Panc1 (cell line): Measurements from ENCODE around the gene STAT4. TPM values are rescaled to one million over a fixed set of nuclear protein-coding genes. Genes with fewer than 3 reads are reported as not detected.

Experiments
- ATAC-seq: fragments of 200-7000 bp; cut with Tn5 transposase; 2 replicates; pipeline ENCODE4 v1.9.1; 2020; ENCODE audit warnings: mild to moderate bottlenecking, moderate library complexity
- BruUV-seq: library from RNA; stranded (reverse); fragments of 400-500 nt; replicated peaks from 2 replicates; lab custom pipeline; 2021; lab: Mats Ljungman, UMichigan
- CTCF ChIA-PET: fragments of 300-600 bp; sonication (Branson Sonifier 250); formaldehyde crosslinking; loops from one replicate; lab custom pipeline; 2022; ENCODE audit warnings: antibody characterized with exemption; lab: Charles Lee
- POLR2A ChIA-PET: fragments of 300-600 bp; sonication (Branson Sonifier 250); formaldehyde crosslinking; loops from one replicate; lab custom pipeline; 2022; ENCODE audit warnings: antibody characterized with exemption; lab: Charles Lee
- DNase-seq: peaks from one replicate; pipeline ENCODE4 v3.0.0-alpha.2; 2010; ENCODE audit warnings: low read depth, low spot score
- H3K27ac ChIP-seq: 2 replicates; pipeline ENCODE4 v1.5.1; 2011; ENCODE audit warnings: mild to moderate bottlenecking, low read length, inconsistent platforms
- H3K27me3 ChIP-seq: fragments of 200-500 bp; sonication (Bioruptor generic); 2 replicates; pipeline ENCODE4 v1.6.0; 2014; ENCODE audit warnings: low read length, inconsistent platforms; ENCODE audit not compliant: control insufficient read depth, insufficient read depth
- H3K36me3 ChIP-seq: fragments of 200-500 bp; sonication (Bioruptor generic); 2 replicates; pipeline ENCODE4 v1.5.1; 2014; ENCODE audit warnings: inconsistent platforms, mild to moderate bottlenecking, low read length, moderate library complexity; ENCODE audit not compliant: control insufficient read depth, insufficient read depth
- H3K4me1 ChIP-seq: 2 replicates; pipeline ENCODE4 v1.5.1; 2011; ENCODE audit warnings: inconsistent platforms, mild to moderate bottlenecking, low read length, moderate library complexity; ENCODE audit not compliant: control insufficient read depth, insufficient read depth
- H3K4me3 ChIP-seq, 2 experiments: 2 replicates each; pipeline ENCODE4 v1.5.1; 2011 to 2012; ENCODE audit warnings: low read depth in 2 of 2, low read length in 2 of 2, mild to moderate bottlenecking in 2 of 2, inconsistent platforms in 1 of 2, moderate library complexity in 1 of 2
- H3K9me3 ChIP-seq: fragments of 200-500 bp; sonication (Bioruptor generic); 2 replicates; pipeline ENCODE4 v1.5.1; 2014; ENCODE audit warnings: low read depth, mild to moderate bottlenecking, inconsistent platforms, low read length, moderate library complexity; ENCODE audit not compliant: control insufficient read depth, insufficient read depth
- POLR2AphosphoS5 ChIP-seq: IDR thresholded peaks from 2 replicates; pipeline ENCODE4 v1.6.1; 2012; ENCODE audit warnings: mild to moderate bottlenecking, low read depth, low read length, moderate library complexity
- SIN3A ChIP-seq: IDR thresholded peaks from 2 replicates; pipeline ENCODE4 v1.6.1; 2012; ENCODE audit warnings: low read depth, mild to moderate bottlenecking, low read length, moderate library complexity, borderline replicate concordance; ENCODE audit not compliant: insufficient read depth
- TCF7L2 ChIP-seq: IDR thresholded peaks from 2 replicates; pipeline ENCODE4 v1.6.1; 2011; ENCODE audit warnings: mild to moderate bottlenecking, low read depth, low read length, inconsistent platforms
- in situ Hi-C: cut with HindIII; loops from 2 replicates; pipeline ENCODE4 v1.10.0; 2016; ENCODE audit warnings: low sequenced_read_pairs, low pct_unique_long_range_greater_than_20kb
- intact Hi-C: fragments of 100-400 bp; cut with micrococcal nuclease; formaldehyde crosslinking; loops from one replicate; pipeline ENCODE4 v1.10.0; 2022; ENCODE audit not compliant: unreplicated experiment
- total RNA-seq: library from RNA; stranded (reverse); gene quantifications from one replicate; pipeline ENCODE4 v1.2.1, GENCODE V29; 2021; ENCODE audit not compliant: unreplicated experiment
- TF ChIP-seq, protein P1 (sequence below): fragments of 450-650 bp; IDR thresholded peaks from 2 replicates; pipeline ENCODE4 v1.5.1; 2017; ENCODE audit warnings: mild to moderate bottlenecking
- TF ChIP-seq, protein P2 (sequence below), 2 experiments: IDR thresholded peaks; 2 replicates each; pipeline ENCODE4 v1.6.1; 2011 to 2012; ENCODE audit warnings: low read depth in 2 of 2, control low read depth in 1 of 2, low read length in 1 of 2, mild to moderate bottlenecking in 1 of 2, moderate library complexity in 1 of 2; ENCODE audit not compliant: insufficient read depth in 1 of 2

The STAT4 gene
- total RNA-seq, 1 experiment from 2014 or later = 0.05 TPM

DNA sequence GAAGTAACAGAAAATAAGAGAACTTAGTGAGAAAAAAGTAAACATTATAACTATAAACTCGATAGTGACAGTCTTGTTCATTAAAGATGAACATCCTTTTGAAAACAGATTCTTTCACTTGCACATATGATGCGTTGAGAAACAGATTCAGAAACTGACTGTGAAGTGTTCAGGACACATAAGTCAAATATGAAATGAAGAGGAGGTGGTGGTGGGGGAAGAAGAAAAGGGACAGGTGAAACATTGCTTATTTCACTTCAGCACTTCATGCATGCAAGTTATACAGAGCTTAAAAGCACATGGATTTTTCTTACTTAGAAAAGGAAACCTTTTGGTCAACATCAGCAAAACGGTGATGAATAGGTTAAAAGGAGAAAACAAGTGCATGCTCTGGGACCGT is 42.5 kb downstream of the STAT4 start:
- POLR2A ChIA-PET = no interaction called here
- TF ChIP-seq, protein P1, sequence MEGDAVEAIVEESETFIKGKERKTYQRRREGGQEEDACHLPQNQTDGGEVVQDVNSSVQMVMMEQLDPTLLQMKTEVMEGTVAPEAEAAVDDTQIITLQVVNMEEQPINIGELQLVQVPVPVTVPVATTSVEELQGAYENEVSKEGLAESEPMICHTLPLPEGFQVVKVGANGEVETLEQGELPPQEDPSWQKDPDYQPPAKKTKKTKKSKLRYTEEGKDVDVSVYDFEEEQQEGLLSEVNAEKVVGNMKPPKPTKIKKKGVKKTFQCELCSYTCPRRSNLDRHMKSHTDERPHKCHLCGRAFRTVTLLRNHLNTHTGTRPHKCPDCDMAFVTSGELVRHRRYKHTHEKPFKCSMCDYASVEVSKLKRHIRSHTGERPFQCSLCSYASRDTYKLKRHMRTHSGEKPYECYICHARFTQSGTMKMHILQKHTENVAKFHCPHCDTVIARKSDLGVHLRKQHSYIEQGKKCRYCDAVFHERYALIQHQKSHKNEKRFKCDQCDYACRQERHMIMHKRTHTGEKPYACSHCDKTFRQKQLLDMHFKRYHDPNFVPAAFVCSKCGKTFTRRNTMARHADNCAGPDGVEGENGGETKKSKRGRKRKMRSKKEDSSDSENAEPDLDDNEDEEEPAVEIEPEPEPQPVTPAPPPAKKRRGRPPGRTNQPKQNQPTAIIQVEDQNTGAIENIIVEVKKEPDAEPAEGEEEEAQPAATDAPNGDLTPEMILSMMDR = no peak
- TF ChIP-seq, protein P2, sequence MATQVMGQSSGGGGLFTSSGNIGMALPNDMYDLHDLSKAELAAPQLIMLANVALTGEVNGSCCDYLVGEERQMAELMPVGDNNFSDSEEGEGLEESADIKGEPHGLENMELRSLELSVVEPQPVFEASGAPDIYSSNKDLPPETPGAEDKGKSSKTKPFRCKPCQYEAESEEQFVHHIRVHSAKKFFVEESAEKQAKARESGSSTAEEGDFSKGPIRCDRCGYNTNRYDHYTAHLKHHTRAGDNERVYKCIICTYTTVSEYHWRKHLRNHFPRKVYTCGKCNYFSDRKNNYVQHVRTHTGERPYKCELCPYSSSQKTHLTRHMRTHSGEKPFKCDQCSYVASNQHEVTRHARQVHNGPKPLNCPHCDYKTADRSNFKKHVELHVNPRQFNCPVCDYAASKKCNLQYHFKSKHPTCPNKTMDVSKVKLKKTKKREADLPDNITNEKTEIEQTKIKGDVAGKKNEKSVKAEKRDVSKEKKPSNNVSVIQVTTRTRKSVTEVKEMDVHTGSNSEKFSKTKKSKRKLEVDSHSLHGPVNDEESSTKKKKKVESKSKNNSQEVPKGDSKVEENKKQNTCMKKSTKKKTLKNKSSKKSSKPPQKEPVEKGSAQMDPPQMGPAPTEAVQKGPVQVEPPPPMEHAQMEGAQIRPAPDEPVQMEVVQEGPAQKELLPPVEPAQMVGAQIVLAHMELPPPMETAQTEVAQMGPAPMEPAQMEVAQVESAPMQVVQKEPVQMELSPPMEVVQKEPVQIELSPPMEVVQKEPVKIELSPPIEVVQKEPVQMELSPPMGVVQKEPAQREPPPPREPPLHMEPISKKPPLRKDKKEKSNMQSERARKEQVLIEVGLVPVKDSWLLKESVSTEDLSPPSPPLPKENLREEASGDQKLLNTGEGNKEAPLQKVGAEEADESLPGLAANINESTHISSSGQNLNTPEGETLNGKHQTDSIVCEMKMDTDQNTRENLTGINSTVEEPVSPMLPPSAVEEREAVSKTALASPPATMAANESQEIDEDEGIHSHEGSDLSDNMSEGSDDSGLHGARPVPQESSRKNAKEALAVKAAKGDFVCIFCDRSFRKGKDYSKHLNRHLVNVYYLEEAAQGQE (IDR thresholded peaks at IDR 0.05; ENCODE audit: insufficient read depth in 1 of 2, low read depth in 2 of 2, low read length in 1 of 2) = no peak
- TF ChIP-seq SIN3A = no peak
- TF ChIP-seq POLR2AphosphoS5 = no peak
- TF ChIP-seq TCF7L2 = no peak
- in situ Hi-C loops = no loop called here
- no peak for ATAC-seq
- BruUV-seq = no TSS peak
- CTCF ChIA-PET = interaction anchor here (0.6 kb wide), 1 partner anchor 993 kb away, joined by 4 read pairs; no protein-coding TSS in a partner anchor
- H3K36me3 ChIP-seq = no peaks in the 10 kb centered on the region
- peaks cover 4% of the 10 kb centered on the region; the same call in 1 of the 2 replicates for H3K27me3 ChIP-seq
- intact Hi-C loops = no loop called here
- no peak overlapping the region for H3K27ac ChIP-seq
- no peaks in the 10 kb centered on the region for H3K9me3 ChIP-seq
- H3K4me1 ChIP-seq = no peaks in the 10 kb centered on the region
- DNase-seq = no peak
- no peak overlapping the region for H3K4me3 ChIP-seq

DNA sequence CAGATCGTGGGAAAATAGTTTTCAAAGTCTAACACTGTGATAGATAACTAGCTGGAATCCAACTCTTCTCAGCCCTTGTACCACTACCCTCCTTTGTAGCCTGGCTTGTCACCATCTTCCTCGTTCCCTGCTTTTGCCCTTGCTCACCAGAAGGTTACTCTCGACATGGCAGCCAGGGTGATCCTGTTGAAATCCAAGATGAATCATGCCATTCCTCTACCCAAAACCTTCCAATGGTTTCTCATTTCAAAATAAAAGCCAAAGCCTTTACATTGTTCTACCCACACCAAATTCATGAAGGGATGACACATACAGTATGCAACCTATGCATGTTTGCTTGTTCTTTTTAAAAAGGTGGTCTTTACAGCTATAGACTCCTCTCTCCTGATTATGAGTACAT is 45.7 kb downstream of the STAT4 start:
- in situ Hi-C loops (no loop called here), intact Hi-C loops (no loop called here)
- no peak overlapping the region for H3K4me3 ChIP-seq
- H3K36me3 ChIP-seq = no peaks in the 10 kb centered on the region
- H3K27me3 ChIP-seq = peaks cover 2% of the 10 kb centered on the region
- H3K4me1 ChIP-seq = no peaks in the 10 kb centered on the region
- H3K27ac ChIP-seq = no peak overlapping the region
- ChIA-PET CTCF (no interaction called here), POLR2A (no interaction called here)
- DNase-seq (no peak), ATAC-seq (no peak)
- no TSS peak for BruUV-seq
- TF ChIP-seq, protein P1 = no peak
- TF ChIP-seq POLR2AphosphoS5 (no peak), SIN3A (no peak), TCF7L2 (no peak)
- TF ChIP-seq, protein P2 (IDR thresholded peaks at IDR 0.05; ENCODE audit: insufficient read depth in 1 of 2, low read depth in 2 of 2, low read length in 1 of 2) = no peak
- no peaks in the 10 kb centered on the region for H3K9me3 ChIP-seq
